Adipocyte (in vitro differentiated cells): ENCODE results near the gene PLA2G6.

Experiments used
- DNase-seq: peaks from one replicate; pipeline ENCODE4 v3.0.0-alpha.2; 2015; ENCODE audit warnings: low read depth
- H3K27me3 ChIP-seq: replicated peaks from 2 replicates; pipeline ENCODE4 v1.7.0; 2013; ENCODE audit warnings: mild to moderate bottlenecking, low read length, moderate library complexity; ENCODE audit not compliant: control insufficient read depth, insufficient read depth
- H3K36me3 ChIP-seq: 2 replicates; pipeline ENCODE4 v1.7.0; 2013; ENCODE audit warnings: low read length, mild to moderate bottlenecking, moderate library complexity; ENCODE audit not compliant: control insufficient read depth, insufficient read depth, severe bottlenecking
- H3K4me1 ChIP-seq: 2 replicates; pipeline ENCODE4 v1.7.0; 2013; ENCODE audit warnings: mild to moderate bottlenecking, low read length, moderate library complexity; ENCODE audit not compliant: control insufficient read depth, insufficient read depth
- H3K4me3 ChIP-seq: 2 replicates; pipeline ENCODE4 v1.7.0; 2013; ENCODE audit warnings: mild to moderate bottlenecking, low read length, moderate library complexity
- H3K9ac ChIP-seq: 2 replicates; pipeline ENCODE4 v1.7.0; 2013; ENCODE audit warnings: mild to moderate bottlenecking, low read length, moderate library complexity
- H3K9me3 ChIP-seq: 2 replicates; pipeline ENCODE4 v1.7.0; 2013; ENCODE audit warnings: mild to moderate bottlenecking, low read length, moderate library complexity; ENCODE audit not compliant: control insufficient read depth

Gene PLA2G6

DNA sequence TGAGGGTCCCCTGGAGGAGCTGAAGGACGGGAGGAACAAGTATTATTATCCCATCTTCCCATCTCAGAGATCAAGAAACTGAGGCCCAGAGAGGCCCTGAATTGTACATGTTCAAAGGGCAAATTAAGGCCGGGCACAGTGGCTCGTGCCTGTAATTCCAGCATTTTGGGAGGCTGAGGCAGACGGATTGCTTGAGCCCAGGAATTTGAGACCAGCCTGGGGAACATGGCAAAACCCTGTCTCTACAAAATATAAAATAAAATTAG is 8.1 kb downstream of the PLA2G6 start:
- Histone ChIP-seq H3K9me3 (no peaks in the 10 kb centered on the region), H3K27me3 (no peaks in the 10 kb centered on the region), H3K4me3 (no peak overlapping the region), H3K9ac (no peak overlapping the region), H3K36me3 (no peaks in the 10 kb centered on the region), H3K4me1 (peaks cover 21% of the 10 kb centered on the region)
- DNase-seq, result no peak

DNA sequence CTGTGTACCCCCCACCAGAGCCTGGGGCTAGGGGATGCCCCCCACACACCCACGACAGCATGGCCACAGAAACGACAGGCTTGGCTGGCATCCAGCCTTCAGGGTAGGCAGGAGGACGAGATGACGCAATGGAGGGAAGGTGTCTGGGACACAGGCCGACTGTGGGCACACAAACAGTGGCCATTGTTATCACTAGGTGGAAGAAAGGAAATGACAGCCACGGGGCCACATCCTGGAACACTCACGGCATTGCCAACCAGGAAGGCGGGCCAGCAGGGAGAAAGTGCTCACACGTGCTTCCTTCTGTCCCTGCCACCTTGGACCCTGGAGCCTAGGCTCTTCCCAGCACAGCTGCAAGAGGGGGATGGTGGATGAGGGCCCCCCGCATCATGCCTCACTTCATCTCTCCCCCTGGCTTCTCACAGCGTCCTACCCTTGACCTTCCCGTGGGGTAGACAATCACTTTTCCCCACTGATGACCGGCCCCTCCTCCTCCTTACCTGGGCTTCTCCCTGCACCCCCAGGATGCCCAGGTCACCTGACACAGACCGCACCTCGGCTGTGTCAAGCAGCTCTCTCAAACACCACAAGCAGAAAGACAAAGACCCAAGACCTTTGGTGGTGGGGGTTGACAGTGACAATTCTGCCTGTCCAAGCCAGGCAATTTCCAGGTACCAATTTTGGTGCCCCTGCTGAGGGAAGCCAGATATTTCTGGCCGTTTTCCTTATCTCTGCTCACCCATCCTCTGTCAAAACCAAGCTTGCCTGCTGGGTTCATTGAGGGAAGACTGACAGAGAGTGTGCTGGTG is 8.6 kb downstream of the PLA2G6 start:
- no peaks in the 10 kb centered on the region for H3K36me3 ChIP-seq
- H3K4me3 ChIP-seq, result no peak overlapping the region
- DNase-seq, result no peak
- no peak overlapping the region for H3K9ac ChIP-seq
- no peaks in the 10 kb centered on the region for H3K27me3 ChIP-seq
- peaks cover 17% of the 10 kb centered on the region for H3K4me1 ChIP-seq
- H3K9me3 ChIP-seq, result no peaks in the 10 kb centered on the region

DNA sequence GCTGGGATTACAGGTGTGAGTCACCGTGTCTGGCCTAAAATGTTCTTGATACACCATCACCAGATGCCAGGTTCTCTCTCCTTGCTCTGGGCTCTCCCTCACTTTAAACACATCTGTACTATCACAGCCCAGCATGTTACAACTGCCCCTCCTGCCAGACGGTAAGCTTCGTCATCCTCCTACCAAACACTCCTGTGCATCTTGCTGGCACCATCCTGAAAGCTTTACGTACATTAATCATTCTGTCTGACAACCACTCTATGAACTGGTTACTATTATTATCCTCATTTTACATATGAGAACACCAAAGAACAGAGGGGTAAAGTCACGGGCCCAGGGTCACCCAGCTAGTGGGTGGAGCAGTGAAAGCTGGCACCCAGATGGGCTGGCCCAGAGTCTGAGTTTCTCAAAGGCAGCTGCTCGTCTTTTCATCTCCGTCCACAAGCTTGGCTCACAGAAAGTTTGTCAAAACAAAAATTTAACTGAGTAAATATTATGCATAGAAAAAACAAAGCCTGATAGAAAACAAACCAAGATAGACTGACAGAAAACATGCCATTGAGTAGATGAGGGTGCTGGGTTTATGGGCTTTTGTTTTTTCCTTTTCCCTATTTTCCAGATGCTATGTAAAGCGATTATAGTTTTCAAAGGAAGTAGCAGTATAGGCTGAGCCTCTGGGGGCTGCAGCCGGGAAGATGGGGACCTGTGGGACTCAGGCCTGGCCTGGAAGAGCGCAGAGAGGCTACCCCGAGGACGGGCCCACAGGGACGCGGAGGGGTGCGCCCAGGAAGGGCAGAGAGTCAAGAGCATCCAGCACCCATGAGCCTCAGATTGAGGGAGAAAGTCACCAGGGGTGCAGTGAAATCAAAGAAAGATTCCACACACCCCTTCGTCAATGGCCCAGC is 9.5 kb downstream of the PLA2G6 start:
- H3K9me3 ChIP-seq, result no peaks in the 10 kb centered on the region
- no peak for DNase-seq

DNA sequence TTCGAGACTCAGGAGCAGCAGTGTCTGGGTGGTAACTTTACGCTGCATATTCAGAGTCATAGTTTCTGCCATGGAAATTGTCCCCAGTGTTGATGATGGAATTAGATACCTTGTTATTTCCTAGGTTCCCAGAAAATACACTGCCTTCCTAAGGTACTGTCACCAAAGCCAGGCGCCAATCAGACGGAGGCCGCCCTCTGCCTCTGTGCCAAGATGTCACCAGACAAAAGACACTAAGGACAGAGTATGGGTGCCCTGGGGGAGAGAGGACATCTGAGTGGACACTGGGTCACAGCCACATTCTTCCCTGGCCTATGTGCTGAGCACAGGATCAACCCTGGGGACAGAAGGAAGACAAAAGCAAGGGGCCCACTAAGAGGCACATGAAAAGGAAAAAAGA is 11.2 kb downstream of the PLA2G6 start:
- no peak for DNase-seq
- H3K9ac ChIP-seq, result no peak overlapping the region
- H3K36me3 ChIP-seq, result peaks cover 4% of the 10 kb centered on the region
- H3K9me3 ChIP-seq, result no peaks in the 10 kb centered on the region
- no peak overlapping the region for H3K4me3 ChIP-seq
- no peaks in the 10 kb centered on the region for H3K27me3 ChIP-seq
- peaks cover 10% of the 10 kb centered on the region for H3K4me1 ChIP-seq

More for the DNA sequence above, 9.5 kb downstream of the PLA2G6 start:
- no peaks in the 10 kb centered on the region for H3K27me3 ChIP-seq
- no peak overlapping the region for H3K4me3 ChIP-seq
- no peak overlapping the region for H3K9ac ChIP-seq
- peaks cover 9% of the 10 kb centered on the region for H3K4me1 ChIP-seq
- H3K36me3 ChIP-seq, result no peaks in the 10 kb centered on the region

DNA sequence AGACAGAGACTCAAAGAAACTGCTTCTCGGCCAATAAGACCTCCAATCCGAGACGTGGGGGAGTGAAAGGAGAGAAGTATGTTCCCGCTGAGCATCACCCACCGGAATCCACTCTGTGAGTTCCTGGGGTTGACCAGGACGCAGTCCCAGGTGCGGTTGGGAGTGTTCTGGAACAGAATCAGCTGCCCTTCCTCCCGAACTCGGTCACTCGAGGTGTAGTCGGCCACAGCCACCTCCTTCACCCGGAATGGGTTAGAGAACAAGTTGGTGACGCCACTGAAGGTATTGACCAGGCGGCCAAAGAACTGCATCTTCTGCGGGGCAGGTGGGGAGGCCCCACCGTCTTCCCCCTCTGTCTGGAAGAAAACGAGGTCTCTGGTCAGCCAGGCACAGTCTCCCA is 12.5 kb downstream of the PLA2G6 start:
- Histone ChIP-seq H3K4me3 (no peak overlapping the region), H3K4me1 (peaks cover 10% of the 10 kb centered on the region), H3K36me3 (peaks cover 4% of the 10 kb centered on the region), H3K9ac (no peak overlapping the region), H3K9me3 (no peaks in the 10 kb centered on the region), H3K27me3 (no peaks in the 10 kb centered on the region)
- DNase-seq, result no peak

DNA sequence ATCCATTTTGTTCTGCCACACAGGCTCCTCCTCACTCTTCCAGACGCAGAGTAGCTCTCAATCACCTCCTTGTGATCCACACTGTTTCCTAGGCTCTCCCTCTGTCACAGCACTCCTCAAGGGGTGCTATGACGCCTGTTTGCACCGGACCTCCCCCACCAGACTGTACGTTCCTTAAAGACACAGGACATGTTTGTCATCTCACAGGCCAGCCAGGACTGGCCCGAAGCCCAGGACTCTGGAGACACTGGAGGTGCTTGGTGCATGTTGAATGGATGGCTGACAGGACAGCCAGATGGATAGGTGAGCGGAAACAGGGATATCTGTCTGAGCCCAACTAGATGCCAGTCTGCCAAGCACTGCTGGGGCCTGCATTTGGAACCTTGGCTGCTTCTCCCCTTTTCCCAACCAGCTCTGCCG is 13.6 kb downstream of the PLA2G6 start:
- no peak for DNase-seq
- peaks cover 9% of the 10 kb centered on the region for H3K4me1 ChIP-seq
- H3K9ac ChIP-seq, result no peak overlapping the region
- peaks cover 4% of the 10 kb centered on the region for H3K36me3 ChIP-seq
- H3K27me3 ChIP-seq, result no peaks in the 10 kb centered on the region
- no peaks in the 10 kb centered on the region for H3K9me3 ChIP-seq
- H3K4me3 ChIP-seq, result no peak overlapping the region

DNA sequence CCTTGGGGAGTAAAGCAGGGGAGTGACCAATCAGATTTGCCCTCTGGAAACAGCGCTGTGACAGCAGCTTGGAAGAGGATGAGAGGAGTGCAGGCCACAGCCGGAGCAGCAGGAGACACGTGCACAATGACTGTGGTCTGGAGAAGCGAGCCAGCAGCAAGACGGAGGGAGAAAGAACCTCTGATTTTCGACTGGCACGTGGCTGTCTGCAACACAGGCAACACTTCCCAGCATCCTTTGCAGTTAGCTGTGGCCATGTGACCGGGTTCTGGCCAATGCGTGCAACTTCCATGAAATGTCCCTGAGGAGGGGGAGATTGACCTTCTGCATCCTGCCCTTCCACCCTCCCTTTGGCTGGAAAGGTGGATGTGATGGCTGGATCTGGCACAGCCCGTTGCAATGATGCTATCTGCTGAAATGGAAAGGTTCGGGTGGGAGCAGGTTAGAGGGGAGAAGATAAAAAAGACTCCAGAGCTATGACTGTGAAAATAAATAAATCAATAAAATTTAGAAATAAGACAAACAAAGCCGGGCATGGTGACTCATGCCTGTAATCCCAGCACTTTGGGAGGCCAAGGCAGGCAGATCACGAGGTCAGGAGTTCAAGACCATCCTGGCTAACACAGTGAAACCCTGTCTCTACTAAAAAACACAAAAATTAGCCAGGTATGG is 15.6 kb downstream of the PLA2G6 start:
- Histone ChIP-seq H3K9ac (no peak overlapping the region), H3K9me3 (no peaks in the 10 kb centered on the region), H3K27me3 (no peaks in the 10 kb centered on the region), H3K4me3 (no peak overlapping the region), H3K36me3 (peaks cover 4% of the 10 kb centered on the region), H3K4me1 (peaks cover 4% of the 10 kb centered on the region)
- DNase-seq, result no peak

DNA sequence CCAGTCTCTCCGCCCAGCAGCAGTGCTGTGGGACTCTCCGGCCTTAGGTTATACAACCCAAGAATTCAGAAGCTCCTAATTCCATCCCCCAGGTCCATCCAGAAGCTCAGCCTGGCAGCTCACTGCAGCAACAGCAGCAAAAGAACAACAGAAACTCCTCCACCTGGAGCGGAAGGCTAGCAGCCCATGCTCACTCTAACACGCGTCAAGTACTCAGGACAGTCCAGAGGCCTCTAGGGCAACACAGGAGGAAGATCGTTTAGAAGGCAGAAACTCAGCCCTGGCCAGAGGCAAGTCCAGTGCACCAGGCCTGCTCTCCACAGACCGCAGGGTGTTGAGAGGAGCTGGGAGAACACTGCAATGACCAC is 17.1 kb downstream of the PLA2G6 start:
- Histone ChIP-seq H3K4me3 (no peak overlapping the region), H3K27me3 (no peaks in the 10 kb centered on the region), H3K4me1 (peaks cover 4% of the 10 kb centered on the region), H3K9ac (no peak overlapping the region), H3K9me3 (no peaks in the 10 kb centered on the region), H3K36me3 (peaks cover 4% of the 10 kb centered on the region)
- DNase-seq, result no peak

DNA sequence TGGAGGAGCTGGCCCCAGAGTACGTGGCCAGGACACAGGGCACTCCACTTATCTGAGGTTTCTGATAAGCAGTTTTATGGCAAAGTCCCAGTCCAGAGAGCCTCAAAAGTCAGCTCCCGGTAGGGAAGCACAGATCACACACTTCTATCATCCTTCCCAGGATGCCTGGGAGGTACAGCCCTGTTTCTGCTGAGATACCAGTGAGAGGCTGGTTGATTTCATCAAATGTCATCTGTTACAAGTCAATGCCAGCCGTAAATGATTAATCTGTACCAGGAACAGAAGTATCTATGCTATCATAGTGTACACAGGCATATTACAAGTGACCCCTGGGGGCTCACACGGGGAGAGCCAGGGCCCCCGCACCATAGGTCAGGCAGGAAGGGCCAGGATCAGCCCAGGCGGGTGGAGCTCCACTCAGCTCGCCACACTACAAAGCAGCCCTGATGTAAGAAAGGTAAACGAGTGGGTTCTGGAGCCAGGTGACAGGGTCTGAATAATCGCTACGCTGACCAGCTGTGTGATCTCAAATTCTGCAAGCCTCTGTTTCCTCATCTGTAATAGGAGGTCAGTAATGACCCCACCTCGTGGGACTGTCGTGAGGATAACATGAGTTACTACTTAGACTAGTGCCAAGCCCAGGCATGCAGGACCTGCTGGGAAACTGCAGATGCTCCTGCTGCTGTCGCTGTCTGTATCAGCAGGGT is 17.6 kb downstream of the PLA2G6 start:
- no peaks in the 10 kb centered on the region for H3K27me3 ChIP-seq
- peaks cover 4% of the 10 kb centered on the region for H3K36me3 ChIP-seq
- no peak overlapping the region for H3K9ac ChIP-seq
- DNase-seq, result no peak
- no peak overlapping the region for H3K4me3 ChIP-seq
- H3K9me3 ChIP-seq, result no peaks in the 10 kb centered on the region
- peaks cover 4% of the 10 kb centered on the region for H3K4me1 ChIP-seq

DNA sequence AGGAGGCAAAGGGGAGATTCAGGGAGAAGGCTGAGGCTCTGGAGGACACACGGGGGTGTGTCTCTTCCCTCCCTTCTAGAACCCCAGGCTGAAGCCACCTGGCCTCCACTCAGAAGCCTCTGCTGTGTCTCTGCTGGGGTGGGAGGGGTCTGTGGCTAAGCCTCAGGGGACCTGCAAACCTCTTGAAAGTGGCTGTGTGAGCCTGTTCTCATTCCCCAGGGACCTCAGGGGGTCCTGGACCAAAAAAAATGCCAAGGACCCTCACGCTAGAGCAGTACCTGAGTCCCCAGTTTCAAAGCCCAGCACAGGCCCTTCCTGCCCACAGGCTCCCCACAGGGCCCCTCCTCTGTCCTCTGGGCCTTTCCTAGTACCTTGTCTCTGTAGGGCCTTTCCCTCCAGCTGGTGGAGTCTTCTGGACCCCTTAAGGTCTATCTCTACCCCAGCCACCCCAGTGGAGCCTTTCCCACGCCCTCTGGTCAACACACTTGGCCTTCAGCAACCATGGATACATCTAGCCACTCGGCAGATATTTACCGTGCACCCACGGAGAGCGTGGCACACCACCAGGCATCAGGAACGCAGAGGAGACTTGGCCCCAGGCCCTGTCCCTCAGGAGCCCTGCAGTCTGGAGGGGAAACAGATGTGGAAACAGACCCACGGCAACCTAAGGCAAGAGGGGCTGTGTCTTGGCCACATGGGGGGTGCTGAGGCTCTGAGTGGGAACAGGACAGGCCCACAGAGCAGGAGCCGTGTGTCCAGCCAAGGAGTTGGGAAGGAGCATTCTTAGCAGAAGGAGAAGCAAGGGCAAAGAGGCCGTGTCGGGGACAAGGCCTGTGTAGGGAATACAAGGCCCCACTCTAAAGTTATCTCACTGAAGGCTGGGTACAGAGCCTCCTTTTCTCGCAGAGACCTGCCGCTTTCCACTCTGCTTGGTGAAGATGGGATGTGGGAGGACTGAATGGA is 18.5 kb downstream of the PLA2G6 start:
- no peak overlapping the region for H3K4me3 ChIP-seq

More for the DNA sequence above, 18.5 kb downstream of the PLA2G6 start:
- no peak for DNase-seq
- Histone ChIP-seq H3K27me3 (no peaks in the 10 kb centered on the region), H3K9me3 (no peaks in the 10 kb centered on the region), H3K36me3 (peaks cover 4% of the 10 kb centered on the region), H3K9ac (no peak overlapping the region), H3K4me1 (peaks cover 4% of the 10 kb centered on the region)
